T-helper 1 cell treated with Interleukin-12 subunit alpha and Interleukin-12 subunit beta and Interleukin-4 antibody, amounts not matched to agents 30 ng/mL and 1 ng/mL, for 36 hours (primary cell): ENCODE results near the gene LIFR. TPM values are rescaled to one million over a fixed set of nuclear protein-coding genes. Genes with fewer than 3 reads are reported as not detected.
"Not testable (repeated sequence)": the region's sequence is repeated elsewhere in the genome, so short reads cannot be mapped to it uniquely, and the experiment has no call there.

Experiments used
- intact Hi-C: fragments of 100-400 bp; cut with micrococcal nuclease; formaldehyde crosslinking; loops from one replicate; pipeline ENCODE4 v1.15.1; 2024
- total RNA-seq: library from RNA; stranded (reverse); gene quantifications from 2 replicates; pipeline ENCODE4 v1.2.3, GENCODE V29; 2022

Gene LIFR
- total RNA-seq, 1 donor from 2014 or later, result not detected

GRCh38 chr5:38581597-38581996 is 25.2 kb upstream of the LIFR start:
- intact Hi-C loops, result no loop called here

GRCh38 chr5:38579105-38579504 is 22.7 kb upstream of the LIFR start:
- intact Hi-C loops, result no loop called here

DNA sequence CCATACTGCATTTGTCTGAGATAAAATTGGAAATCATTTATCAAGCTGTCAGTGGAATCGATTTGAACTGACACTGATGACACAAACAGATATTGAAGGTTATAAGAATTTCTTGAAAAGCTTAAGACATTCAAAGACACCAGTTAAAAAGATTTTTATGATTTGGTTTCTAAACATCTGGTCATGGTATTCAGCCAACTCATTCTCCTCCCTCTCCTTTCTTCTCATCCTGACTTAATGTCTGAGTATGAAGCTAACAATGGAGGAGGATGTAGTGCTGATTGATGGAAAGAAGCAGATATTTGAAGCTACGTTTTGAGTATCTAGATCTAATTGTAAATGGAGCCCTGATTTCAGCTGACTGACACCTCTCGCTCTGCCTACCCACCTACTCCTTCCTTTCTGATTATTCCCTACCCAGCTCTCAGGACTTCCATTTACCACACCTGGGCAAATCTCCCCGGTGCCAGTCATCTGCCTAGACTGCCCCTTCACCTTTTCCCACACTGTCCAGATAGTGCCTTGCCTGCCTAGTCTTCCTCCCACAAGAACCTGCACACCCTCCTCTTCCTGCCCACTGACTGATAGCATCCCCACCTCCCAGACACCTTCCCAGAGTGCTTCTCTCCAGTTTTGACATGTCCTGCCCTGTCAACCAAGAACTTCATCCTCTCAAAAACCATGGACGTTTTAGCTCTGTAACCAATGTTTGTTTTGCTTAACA is 20.7 kb upstream of the LIFR start:
- intact Hi-C loops, result no loop called here

GRCh38 chr5:38576442-38576841 is 20.0 kb upstream of the LIFR start:
- intact Hi-C loops, result no loop called here

DNA sequence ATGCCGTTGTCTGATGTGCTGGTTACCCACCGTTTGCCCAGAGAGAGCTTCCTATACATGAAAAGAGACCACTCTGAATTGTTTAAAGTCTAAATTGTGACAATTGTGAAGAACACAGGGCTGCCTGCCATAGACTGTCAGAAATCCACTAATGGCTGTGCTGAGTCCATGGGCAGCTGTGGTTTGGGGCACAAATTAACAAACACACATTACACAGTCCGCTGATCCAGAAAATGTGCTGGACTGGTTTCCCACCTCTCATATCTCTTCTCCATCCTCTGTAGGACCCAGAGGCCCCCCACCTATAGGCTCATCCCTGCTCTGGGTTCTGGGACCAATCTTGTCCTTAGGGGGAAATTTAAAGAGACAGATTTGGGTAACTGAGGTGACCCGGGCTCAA is 19.0 kb upstream of the LIFR start:
- intact Hi-C loops, result no loop called here

GRCh38 chr5:38574009-38574408 is 17.6 kb upstream of the LIFR start:
- intact Hi-C loops, result no loop called here

GRCh38 chr5:38573521-38573920 is 17.1 kb upstream of the LIFR start:
- intact Hi-C loops, result no loop called here

DNA sequence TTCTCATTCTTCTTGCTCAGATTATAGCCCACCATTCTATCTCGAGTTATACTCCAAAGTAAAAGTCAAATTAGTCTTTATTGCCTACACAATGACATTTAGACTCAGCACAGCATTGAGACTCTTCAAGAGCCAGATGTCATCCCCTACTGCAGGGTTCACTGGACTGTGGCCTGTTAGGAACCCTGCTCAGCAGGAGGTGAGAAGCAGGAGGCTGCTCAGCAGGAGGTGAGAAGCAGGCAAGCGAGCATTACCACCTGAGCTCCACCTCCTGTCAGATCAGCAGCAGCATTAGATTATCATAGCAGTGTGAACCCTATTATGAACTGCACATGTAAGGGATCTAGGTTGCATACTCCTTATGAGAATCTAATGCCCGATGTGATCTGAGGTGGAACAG is 12.7 kb upstream of the LIFR start:
- intact Hi-C loops, result no loop called here

DNA sequence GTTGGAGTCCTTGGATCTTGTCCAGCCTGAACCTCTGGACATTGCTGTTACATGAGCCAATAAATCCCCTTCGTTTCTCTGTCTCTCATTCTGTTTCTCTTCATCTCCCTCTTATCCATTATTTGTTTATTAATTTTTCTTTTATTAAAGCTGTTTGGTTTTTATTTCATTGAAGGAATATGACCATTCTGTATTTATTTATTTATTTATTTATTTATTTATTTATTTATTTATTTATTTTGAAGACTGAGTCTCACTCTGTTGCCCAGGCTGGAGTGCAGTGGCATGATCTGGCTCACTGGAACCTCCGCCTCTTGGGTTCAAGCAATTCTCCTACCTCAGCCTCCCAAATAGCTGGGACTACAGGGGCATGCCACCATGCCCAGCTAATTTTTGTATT is 10.9 kb upstream of the LIFR start:
- intact Hi-C loops, result not testable (repeated sequence)

- intact Hi-C loops, result no loop called here
Measured at GRCh38 chr5:38563624-38564023, 7.2 kb upstream of the LIFR start.

- intact Hi-C loops, result no loop called here
Measured at GRCh38 chr5:38562444-38563210, 6.2 kb upstream of the LIFR start.

DNA sequence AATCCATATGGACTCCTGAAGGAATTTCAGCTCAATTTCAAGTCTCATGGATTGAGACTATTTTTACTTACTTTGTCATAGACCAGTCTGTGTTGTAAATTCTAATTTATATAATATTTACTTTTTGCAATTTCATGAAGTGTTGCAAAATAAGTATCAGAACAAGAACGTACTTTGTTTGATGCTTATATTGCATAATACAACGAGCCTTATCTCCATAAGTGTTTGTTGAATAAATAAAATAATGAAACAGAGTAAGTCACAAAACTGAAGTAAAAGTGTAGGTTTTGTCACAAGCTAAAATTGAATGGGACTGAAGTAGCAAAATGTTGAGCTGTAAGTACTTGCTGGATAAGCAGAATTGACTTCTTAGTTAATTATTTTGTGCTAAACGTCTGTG is 3.0 kb upstream of the LIFR start:
- intact Hi-C loops, result loop anchor here (10.0 kb wide), 1 partner anchor 515 kb away; the partner anchor contains the start of gene RICTOR

- intact Hi-C loops, result loop anchor here (2.0 to 10.0 kb wide), 2 partner anchors 517 to 1679 kb away; partner anchors contain the start of gene RICTOR
Measured at GRCh38 chr5:38557792-38558191, 1.3 kb upstream of the LIFR start.

- intact Hi-C loops, result loop anchor here (2.0 to 10.0 kb wide), 2 partner anchors 517 to 1679 kb away; partner anchors contain the start of gene RICTOR
Measured at GRCh38 chr5:38557308-38557710, 863 bp upstream of the LIFR start.

GRCh38 chr5:38556088-38556598 is 303 bp downstream of the LIFR start:
- intact Hi-C loops, result loop anchor here (2.0 to 10.0 kb wide), 2 partner anchors 519 to 1677 kb away; partner anchors contain the start of gene RICTOR

DNA sequence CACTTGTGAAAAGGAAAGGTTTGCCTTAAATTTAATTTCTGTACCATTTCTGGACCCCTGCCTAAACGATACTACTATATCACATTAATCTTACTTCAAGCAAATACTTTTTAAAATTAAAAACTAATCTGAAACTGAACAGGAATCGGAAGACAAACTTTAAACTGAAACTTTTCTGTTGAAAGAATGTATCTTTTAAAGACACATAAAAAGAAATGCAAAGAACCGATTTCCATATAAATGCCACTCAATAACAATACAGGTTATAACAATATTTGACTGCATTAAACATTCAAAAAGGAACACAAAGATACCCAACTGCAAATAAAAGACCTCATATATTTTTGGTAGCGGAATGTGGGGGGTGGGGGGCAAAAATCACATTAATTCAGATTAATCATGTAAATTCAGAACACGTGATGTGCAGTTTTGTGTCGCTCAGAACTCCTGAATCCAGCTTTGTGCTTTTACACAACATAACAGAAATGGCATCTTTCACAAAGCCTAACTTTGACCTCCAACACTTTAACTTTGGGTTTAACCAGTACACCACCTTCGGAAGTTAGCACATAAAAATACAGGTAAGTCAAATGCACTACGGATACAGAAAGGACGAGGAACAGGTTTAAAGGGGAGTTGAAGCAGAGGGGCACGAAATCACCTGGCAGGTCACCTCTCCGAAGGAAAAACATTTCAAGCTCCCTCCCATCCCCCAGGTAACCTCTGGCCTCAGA is 925 bp downstream of the LIFR start:
- intact Hi-C loops, result loop anchor here (2.0 to 10.0 kb wide), 2 partner anchors 519 to 1677 kb away; partner anchors contain the start of gene RICTOR

DNA sequence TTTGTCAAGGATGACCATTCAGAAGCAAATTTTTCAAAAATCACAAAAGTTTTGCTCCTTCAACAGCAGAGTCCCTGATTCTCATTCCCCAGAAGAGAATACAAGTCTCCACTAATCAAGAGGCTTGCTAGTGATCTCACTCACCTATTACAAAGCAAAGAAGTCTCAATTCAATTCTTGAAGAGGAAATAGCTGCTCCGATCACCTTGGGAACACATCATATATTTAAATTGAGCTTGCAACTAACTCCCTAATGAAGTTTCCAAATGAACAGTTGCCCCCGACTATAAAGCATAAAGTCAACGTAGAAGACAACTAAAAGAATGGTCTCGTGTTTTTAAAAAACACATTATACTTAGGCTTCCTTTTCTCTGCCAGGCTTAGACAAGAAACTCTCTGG is 1.6 kb downstream of the LIFR start:
- intact Hi-C loops, result loop anchor here (5.0 to 10.0 kb wide), 2 partner anchors 252 to 520 kb away; partner anchors contain the start of gene RICTOR

GRCh38 chr5:38554403-38554802 is 2.0 kb downstream of the LIFR start:
- intact Hi-C loops, result loop anchor here (5.0 to 10.0 kb wide), 2 partner anchors 253 to 520 kb away; partner anchors contain the start of gene RICTOR

DNA sequence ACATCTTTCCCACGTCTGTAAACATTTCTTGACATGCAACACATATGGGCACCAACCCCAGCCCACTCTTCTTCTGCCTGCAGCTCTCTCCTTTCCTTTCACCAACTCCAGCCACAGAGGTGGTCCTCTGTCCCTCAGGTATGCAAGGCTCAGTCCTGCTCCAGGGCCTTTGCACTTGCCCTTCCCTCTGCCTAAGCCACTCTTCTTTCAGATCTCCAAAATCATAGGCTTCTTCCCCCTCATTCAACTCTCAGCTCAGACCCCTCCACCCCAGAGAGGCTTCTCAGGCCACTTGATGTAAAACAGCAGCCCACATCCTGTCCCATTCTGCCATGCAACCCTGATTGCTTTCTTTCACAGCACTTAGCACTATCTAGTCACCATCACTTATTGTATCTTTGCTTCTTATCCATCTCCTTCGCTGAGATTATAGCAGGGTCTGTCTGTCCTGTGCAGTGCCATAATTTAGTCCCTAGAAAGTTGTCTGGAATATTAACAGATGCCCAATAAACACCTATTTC is 3.4 kb downstream of the LIFR start:
- intact Hi-C loops, result loop anchor here (5.0 to 10.0 kb wide), 2 partner anchors 254 to 522 kb away; partner anchors contain the start of gene RICTOR
